Endometrial microvascular endothelial cells (primary cell): ENCODE measurements around the gene HKDC1. TPM values are rescaled to one million over a fixed set of nuclear protein-coding genes. Genes with fewer than 3 reads are reported as not detected.
"Not testable (repeated sequence)": the region's sequence is repeated elsewhere in the genome, so short reads cannot be mapped to it uniquely, and the experiment has no call there.

ENCODE experiments used
- in situ Hi-C: cut with HindIII; loops from 2 replicates; pipeline ENCODE4 v1.10.0; 2017; ENCODE audit warnings: low sequenced_read_pairs, low pct_unique_long_range_greater_than_20kb; ENCODE audit errors: inconsistent ontology term
- total RNA-seq: library from RNA; depleted of rRNA; stranded (reverse); fragments of >200 nt; gene quantifications from one replicate; pipeline ENCODE4 v1.2.3, GENCODE V29; 2015; ENCODE audit errors: inconsistent ontology term

HKDC1 gene
- not detected for total RNA-seq

- in situ Hi-C loops: no loop called here
Observed at GRCh38 chr10:69220041-69220451, at the start of gene HKDC1. TSS of gene HKDC1 (plus strand) at chr10:69220332. CDS start at chr10:69220436, 104 bp downstream.

DNA sequence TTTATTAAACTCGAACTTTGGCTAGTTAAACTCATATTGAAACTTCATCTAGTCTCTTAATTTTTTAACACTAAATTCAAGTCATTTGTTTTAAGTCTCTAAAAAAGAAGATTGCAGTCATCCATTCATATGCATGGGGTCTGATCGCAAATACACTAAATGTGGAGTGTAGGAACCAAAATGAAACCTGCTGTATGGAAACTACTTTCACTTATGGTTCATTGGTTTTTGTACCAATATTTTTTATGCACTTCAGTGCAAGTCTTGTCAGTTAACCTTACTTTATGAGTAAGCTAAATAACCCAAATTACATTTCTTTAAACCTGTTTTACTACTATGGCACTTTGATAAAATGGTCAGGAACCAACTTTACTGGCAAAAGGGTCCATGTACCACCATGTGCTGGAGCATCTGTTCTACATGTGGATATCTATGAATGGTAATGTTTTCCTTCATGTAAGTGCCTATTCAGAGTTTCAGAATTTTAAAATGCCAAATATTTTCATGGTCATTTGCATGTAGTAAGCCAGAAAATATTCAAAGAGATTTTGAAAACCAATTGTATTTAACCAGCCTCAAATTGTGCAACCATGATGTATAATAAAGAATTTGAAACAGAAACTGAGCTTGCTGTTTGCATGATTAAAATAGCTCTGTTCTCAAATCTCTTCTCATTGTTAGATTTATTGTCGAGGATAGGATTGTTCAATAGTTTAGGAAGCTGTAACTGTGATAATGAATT, 47.7 kb upstream of the HKDC1 start:
- in situ Hi-C loops: no loop called here

GRCh38 chr10:69175326-69175725, 44.8 kb upstream of the HKDC1 start:
- in situ Hi-C loops: not testable (repeated sequence)

GRCh38 chr10:69176823-69177222, 43.3 kb upstream of the HKDC1 start:
- in situ Hi-C loops: no loop called here

- in situ Hi-C loops: no loop called here
Observed at GRCh38 chr10:69179089-69179742, 40.9 kb upstream of the HKDC1 start.

- in situ Hi-C loops: no loop called here
Observed at GRCh38 chr10:69179743-69180524, 40.2 kb upstream of the HKDC1 start, which contains the start of gene SUPV3L1. TSS of gene SUPV3L1 (plus strand) at chr10:69180234. CDS start at chr10:69180292, 58 bp downstream.

DNA sequence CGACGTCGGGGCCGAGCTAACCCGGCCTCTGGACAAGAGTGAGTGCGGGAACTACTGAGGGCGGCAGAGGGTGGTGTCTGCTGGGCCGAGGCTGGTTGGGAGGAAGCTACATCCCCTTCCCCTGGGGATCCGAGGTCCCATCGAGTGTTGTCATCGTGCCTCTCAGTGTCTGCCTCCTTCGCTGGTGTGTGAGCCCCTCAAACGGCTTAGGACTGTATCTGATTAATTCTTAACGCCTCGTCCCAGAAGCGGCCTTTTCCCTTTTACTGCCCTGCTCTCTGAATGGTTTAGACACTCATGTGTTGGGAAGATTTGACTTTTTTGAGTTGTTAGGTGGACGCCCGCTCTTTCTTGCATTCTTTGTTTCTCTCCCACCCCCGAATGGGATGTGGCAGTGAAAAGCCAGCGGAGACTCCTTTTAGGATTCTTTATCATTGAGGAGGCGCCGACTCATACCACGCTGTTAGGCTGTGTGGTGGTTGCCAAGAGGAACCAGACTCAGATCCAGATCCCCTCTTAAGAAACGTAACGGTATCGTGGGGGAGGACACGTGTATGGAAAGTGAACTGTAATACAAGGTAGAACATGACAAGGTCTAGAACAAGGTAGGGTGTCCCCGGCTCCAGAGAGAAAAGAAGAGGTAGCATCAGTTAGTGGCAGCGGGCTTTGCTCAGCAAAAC, 39.5 kb upstream of the HKDC1 start:
- in situ Hi-C loops: no loop called here

- in situ Hi-C loops: no loop called here
Observed at GRCh38 chr10:69181433-69181832, 38.7 kb upstream of the HKDC1 start.

DNA sequence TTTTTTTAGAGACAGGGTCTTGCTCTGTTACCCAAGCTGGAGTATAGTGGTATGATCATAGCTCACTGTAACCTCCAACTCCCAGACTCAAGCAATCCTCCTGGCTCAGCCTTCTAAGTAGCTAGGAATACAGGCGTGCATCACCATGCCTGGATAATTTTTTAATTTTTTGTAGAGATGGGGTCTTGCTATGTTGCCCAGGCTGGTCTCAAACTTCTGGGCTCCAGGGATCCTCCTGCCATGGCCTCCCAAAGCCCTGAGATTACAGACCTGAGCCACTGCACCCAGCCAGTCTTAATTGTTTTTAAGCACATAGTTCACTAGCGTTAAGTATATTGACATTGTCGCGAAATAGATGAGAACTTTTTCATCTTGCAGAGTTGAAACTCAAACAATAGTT, 38.1 kb upstream of the HKDC1 start:
- in situ Hi-C loops: no loop called here

- in situ Hi-C loops: no loop called here
Observed at GRCh38 chr10:69186524-69186923, 33.6 kb upstream of the HKDC1 start.

- in situ Hi-C loops: no loop called here
Observed at GRCh38 chr10:69201045-69201444, 19.1 kb upstream of the HKDC1 start.

GRCh38 chr10:69202332-69202731, 17.8 kb upstream of the HKDC1 start:
- in situ Hi-C loops: no loop called here

DNA sequence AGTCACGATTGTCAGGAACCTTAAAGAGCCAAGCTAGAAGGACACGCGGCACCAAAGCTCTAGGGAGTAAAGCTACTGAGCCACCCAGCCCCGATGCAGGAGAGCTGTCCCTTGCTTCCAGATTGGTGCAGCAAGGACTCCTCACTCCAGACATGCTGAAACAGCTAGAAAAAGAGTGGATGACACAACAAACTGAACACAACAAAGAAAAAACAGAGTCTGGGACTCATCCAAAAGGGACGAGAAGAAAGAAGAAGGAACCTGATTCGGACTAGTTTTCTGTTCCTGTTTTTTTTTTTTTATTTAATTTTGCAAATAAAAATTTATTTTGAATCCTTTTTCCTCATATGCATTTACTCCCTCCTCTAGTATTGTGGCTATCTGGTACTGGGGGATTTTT, 11.4 kb upstream of the HKDC1 start:
- in situ Hi-C loops: no loop called here

- in situ Hi-C loops: no loop called here
Observed at GRCh38 chr10:69209787-69210484, 10.2 kb upstream of the HKDC1 start.

GRCh38 chr10:69211104-69211503, 9.0 kb upstream of the HKDC1 start:
- in situ Hi-C loops: no loop called here

- in situ Hi-C loops: no loop called here
Observed at GRCh38 chr10:69211524-69211923, 8.6 kb upstream of the HKDC1 start.

GRCh38 chr10:69213591-69214311, 6.4 kb upstream of the HKDC1 start:
- in situ Hi-C loops: no loop called here

DNA sequence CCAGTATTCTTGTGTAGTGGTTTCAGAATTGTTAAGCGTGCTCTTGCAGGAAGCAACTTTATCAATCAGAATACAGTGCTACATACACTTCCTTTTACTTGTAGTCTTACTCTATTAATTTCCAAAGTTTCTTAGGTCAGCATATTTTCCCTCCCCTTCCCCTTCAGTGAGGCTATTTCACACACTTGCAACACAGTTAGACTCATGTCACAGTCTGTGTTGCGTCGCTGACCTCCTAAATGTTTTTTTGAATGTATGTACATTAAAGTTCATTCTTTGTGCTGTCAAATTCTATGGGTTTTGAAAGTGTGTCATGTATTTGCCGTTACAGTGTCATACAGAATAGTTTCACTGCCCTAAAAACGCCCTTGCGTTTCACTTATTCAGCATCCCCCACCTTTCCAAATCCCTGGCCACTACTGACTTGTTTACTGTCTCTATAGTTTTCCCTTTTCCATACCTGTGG, 5.4 kb upstream of the HKDC1 start:
- in situ Hi-C loops: no loop called here
